ENCODE measurements around the gene PTGES. TPM values are rescaled to one million over a fixed set of nuclear protein-coding genes. Genes with fewer than 3 reads are reported as not detected.

The PTGES gene
- total and polyA plus RNA-seq, 9 of the 15 experiments (the other 6 are each of a cell fraction or from before 2014, with no cell fraction given), result 0.13 TPM; not detected in 8

- TF ChIP-seq, protein P1, sequence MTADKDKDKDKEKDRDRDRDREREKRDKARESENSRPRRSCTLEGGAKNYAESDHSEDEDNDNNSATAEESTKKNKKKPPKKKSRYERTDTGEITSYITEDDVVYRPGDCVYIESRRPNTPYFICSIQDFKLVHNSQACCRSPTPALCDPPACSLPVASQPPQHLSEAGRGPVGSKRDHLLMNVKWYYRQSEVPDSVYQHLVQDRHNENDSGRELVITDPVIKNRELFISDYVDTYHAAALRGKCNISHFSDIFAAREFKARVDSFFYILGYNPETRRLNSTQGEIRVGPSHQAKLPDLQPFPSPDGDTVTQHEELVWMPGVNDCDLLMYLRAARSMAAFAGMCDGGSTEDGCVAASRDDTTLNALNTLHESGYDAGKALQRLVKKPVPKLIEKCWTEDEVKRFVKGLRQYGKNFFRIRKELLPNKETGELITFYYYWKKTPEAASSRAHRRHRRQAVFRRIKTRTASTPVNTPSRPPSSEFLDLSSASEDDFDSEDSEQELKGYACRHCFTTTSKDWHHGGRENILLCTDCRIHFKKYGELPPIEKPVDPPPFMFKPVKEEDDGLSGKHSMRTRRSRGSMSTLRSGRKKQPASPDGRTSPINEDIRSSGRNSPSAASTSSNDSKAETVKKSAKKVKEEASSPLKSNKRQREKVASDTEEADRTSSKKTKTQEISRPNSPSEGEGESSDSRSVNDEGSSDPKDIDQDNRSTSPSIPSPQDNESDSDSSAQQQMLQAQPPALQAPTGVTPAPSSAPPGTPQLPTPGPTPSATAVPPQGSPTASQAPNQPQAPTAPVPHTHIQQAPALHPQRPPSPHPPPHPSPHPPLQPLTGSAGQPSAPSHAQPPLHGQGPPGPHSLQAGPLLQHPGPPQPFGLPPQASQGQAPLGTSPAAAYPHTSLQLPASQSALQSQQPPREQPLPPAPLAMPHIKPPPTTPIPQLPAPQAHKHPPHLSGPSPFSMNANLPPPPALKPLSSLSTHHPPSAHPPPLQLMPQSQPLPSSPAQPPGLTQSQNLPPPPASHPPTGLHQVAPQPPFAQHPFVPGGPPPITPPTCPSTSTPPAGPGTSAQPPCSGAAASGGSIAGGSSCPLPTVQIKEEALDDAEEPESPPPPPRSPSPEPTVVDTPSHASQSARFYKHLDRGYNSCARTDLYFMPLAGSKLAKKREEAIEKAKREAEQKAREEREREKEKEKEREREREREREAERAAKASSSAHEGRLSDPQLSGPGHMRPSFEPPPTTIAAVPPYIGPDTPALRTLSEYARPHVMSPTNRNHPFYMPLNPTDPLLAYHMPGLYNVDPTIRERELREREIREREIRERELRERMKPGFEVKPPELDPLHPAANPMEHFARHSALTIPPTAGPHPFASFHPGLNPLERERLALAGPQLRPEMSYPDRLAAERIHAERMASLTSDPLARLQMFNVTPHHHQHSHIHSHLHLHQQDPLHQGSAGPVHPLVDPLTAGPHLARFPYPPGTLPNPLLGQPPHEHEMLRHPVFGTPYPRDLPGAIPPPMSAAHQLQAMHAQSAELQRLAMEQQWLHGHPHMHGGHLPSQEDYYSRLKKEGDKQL (CRISPR knock-in tag; IDR thresholded peaks at IDR 0.05; ENCODE audit: borderline replicate concordance), result no peak
- peak in 1 of 2 experiments; percentile 12; a peak in 1 of 3 replicates for TF ChIP-seq CBX3 (IDR thresholded peaks at IDR 0.05; ENCODE audit: borderline replicate concordance in 1 of 2, low read length in 2 of 2)
- peak; percentile 98 for TF ChIP-seq ZBTB7A (IDR thresholded peaks at IDR 0.05; ENCODE audit: borderline replicate concordance, control insufficient read depth, low read depth, low read length)
- TF ChIP-seq SRF (CRISPR knock-in tag; IDR thresholded peaks at IDR 0.05), result peak; percentile 35 to 49; a peak in 3 of 4 replicates
- peak; percentile 44; the same call in 1 of the 2 replicates for TF ChIP-seq EGR1 (conservative IDR thresholded peaks at IDR 0.05)
- no peak for TF ChIP-seq EWSR1 (IDR thresholded peaks at IDR 0.05; ENCODE audit: borderline replicate concordance, low read depth, partially characterized antibody)
- TF ChIP-seq DDX20 (tag; IDR thresholded peaks at IDR 0.05; ENCODE audit: low read depth), result no peak
- TF ChIP-seq ZNF785 (CRISPR knock-in tag; IDR thresholded peaks at IDR 0.05), result no peak
- TF ChIP-seq, protein P2, sequence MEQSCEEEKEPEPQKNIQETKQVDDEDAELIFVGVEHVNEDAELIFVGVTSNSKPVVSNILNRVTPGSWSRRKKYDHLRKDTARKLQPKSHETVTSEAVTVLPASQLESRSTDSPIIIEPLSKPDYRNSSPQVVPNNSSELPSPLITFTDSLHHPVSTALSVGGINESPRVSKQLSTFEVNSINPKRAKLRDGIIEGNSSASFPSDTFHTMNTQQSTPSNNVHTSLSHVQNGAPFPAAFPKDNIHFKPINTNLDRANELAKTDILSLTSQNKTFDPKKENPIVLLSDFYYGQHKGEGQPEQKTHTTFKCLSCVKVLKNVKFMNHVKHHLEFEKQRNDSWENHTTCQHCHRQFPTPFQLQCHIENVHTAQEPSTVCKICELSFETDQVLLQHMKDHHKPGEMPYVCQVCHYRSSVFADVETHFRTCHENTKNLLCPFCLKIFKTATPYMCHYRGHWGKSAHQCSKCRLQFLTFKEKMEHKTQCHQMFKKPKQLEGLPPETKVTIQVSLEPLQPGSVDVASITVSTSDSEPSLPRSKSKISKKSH (CRISPR knock-in tag; IDR thresholded peaks at IDR 0.05), result no peak
- TF ChIP-seq TCFL5 (CRISPR knock-in tag; conservative IDR thresholded peaks at IDR 0.05), result no peak
- TF ChIP-seq, protein P3, sequence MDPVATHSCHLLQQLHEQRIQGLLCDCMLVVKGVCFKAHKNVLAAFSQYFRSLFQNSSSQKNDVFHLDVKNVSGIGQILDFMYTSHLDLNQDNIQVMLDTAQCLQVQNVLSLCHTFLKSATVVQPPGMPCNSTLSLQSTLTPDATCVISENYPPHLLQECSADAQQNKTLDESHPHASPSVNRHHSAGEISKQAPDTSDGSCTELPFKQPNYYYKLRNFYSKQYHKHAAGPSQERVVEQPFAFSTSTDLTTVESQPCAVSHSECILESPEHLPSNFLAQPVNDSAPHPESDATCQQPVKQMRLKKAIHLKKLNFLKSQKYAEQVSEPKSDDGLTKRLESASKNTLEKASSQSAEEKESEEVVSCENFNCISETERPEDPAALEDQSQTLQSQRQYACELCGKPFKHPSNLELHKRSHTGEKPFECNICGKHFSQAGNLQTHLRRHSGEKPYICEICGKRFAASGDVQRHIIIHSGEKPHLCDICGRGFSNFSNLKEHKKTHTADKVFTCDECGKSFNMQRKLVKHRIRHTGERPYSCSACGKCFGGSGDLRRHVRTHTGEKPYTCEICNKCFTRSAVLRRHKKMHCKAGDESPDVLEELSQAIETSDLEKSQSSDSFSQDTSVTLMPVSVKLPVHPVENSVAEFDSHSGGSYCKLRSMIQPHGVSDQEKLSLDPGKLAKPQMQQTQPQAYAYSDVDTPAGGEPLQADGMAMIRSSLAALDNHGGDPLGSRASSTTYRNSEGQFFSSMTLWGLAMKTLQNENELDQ (CRISPR knock-in tag; IDR thresholded peaks at IDR 0.05; ENCODE audit: borderline replicate concordance), result no peak
- no peak; the same call in 1 of the 2 replicates for TF ChIP-seq CAMTA2 (CRISPR knock-in tag; conservative IDR thresholded peaks at IDR 0.05)
- TF ChIP-seq UBTF (IDR thresholded peaks at IDR 0.05; ENCODE audit: borderline replicate concordance in 1 of 2, low read depth in 2 of 2, low read length in 2 of 2), result peak in 1 of 2 experiments; percentile 67; a peak in 2 of 4 replicates
These were observed 15.2 kb downstream of the PTGES start (continued) for GRCh38 chr9:129737479-129738274.
